Adrenal gland (tissue), 12 donors: Measurements from ENCODE around the gene CRHR1. TPM values are rescaled to one million over a fixed set of nuclear protein-coding genes. Genes with fewer than 3 reads are reported as not detected.

ENCODE experiments used
- DNase-seq, 7 donors: peaks; one replicate each; pipeline ENCODE4 v3.0.0-alpha.2; 2019 to 2020
- H3K27ac ChIP-seq, 5 donors: fragments of 200-600 bp; sonication (generic) in 4 of 5; 1 replicate in 3 of 5; 2 replicates in 2 of 5; pipeline versions ENCODE4 v1.5.1 to v1.8.0; 2016 to 2020; ENCODE audit warnings: mild to moderate bottlenecking in 1 of 5
- H3K27me3 ChIP-seq: fragments of 200-600 bp; 2 replicates; pipeline ENCODE4 v1.8.0; 2021
- H3K36me3 ChIP-seq, 2 donors: fragments of 200-600 bp; replicated peaks in 1 of 2; 1 replicate in 1 of 2; 2 replicates in 1 of 2; pipeline versions ENCODE4 v1.5.1 to v1.8.0; 2018 to 2022
- H3K4me1 ChIP-seq, 2 donors: fragments of 200-600 bp; replicated peaks in 1 of 2; 1 replicate in 1 of 2; 2 replicates in 1 of 2; pipeline versions ENCODE4 v1.5.1 to v1.8.0; 2018 to 2021
- H3K4me3 ChIP-seq, 4 donors: fragments of 200-600 bp; sonication (generic) in 3 of 4; one replicate each; pipeline ENCODE4 v1.5.1; 2016 to 2018
- H3K9me3 ChIP-seq, 3 donors: fragments of 200-600 bp; sonication (generic) in 1 of 3; replicated peaks in 1 of 3; 1 replicate in 2 of 3; 2 replicates in 1 of 3; pipeline versions ENCODE4 v1.5.1 to v1.8.0; 2016 to 2021
- CTCF ChIP-seq, 6 experiments: fragments of 450-650 bp in 4 of 6; fragments of 200-600 bp in 2 of 6; sonication (generic) in 1 of 6; IDR thresholded peaks; 1 replicate in 5 of 6; 2 replicates in 1 of 6; pipeline versions ENCODE4 v1.5.1 to v1.8.0; 2016 to 2021; ENCODE audit warnings: antibody characterized with exemption in 6 of 6, mild to moderate bottlenecking in 2 of 6, moderate library complexity in 1 of 6
- POLR2A ChIP-seq, 2 donors: fragments of 450-650 bp; IDR thresholded peaks; one replicate each; pipeline ENCODE4 v1.6.1; 2017; ENCODE audit warnings: antibody characterized with exemption in 2 of 2, mild to moderate bottlenecking in 2 of 2, moderate library complexity in 1 of 2
- WGBS, 4 donors: extraction: QIAGEN DNeasy Blood & Tissue Kit in 2 of 4; methylation state at CpG; one replicate each; pipeline versions ENCODE4 v1.1.5 to v1.1.7; 2013 to 2017; 5-methylcytosine and 5-hydroxymethylcytosine counted together
- intact Hi-C, 2 donors: fragments of 100-400 bp; cut with DNase I; formaldehyde crosslinking; loops; one replicate each; pipeline versions ENCODE4 v1.14.1 to v1.15.0; 2022 to 2023
- polyA plus RNA-seq, 3 donors: library from polyadenylated mRNA; stranded (reverse); fragments of 200-250 nt in 2 of 3; fragments of 350-450 nt in 1 of 3; fragmentation: Illumina TruSeq in 1 of 3; extraction: RNeasy Lipid Tissue Mini Kit (QIAGEN cat#74804) in 1 of 3; gene quantifications; one replicate each; pipeline ENCODE4 v1.2.3, GENCODE V29; 2013 to 2014
- total RNA-seq, 9 donors: library from RNA; depleted of rRNA in 4 of 9; stranded (reverse); fragments of >200 nt in 4 of 9; fragments of 120-200 nt in 1 of 9; fragmentation: NEBNext Ultra II Directional in 1 of 9; extraction: Animal tissue kit (Norgen Biotek cat#: 25700) in 1 of 9; gene quantifications; one replicate each; pipeline versions ENCODE4 v1.1.0 to v1.2.4, GENCODE V29; 2013 to 2023
- donor health status: healthy with polysubstance abuse.
- donor health status: Bipolar disorder and iron deficiency.
- donor health status: DM: yes; HTN: yes; CAD: no.
- donor health status: DM: no; HTN: no; CAD: no.
- donor health status: DM: no; HTN: no; CAD: no.
- donor health status: DM: yes; HTN: yes; CAD: no.

CRHR1 gene
- total and polyA plus RNA-seq, 12 donors = 0.27 TPM; not detected in 11

- no peak for TF ChIP-seq POLR2A (IDR thresholded peaks at IDR 0.05)
- TF ChIP-seq CTCF (IDR thresholded peaks at IDR 0.05) = no peak
- intact Hi-C loops = no loop called here
- no peaks in the 10 kb centered on the region for H3K4me1 ChIP-seq
- no peaks in the 10 kb centered on the region for H3K27me3 ChIP-seq
- H3K9me3 ChIP-seq = no peaks in the 10 kb centered on the region
- 90 to 96% (median 93%) methylated on average over 8 to 9 of the region's 9 CpGs for WGBS, 4 donors
- H3K4me3 ChIP-seq = no peak overlapping the region
- no peak for DNase-seq
- no peaks in the 10 kb centered on the region for H3K36me3 ChIP-seq
- H3K27ac ChIP-seq = no peak overlapping the region
Observed at GRCh38 chr17:45821147-45821546, 37.0 kb downstream of the CRHR1 start.

- Histone ChIP-seq H3K27ac (no peak overlapping the region), H3K36me3 (no peaks in the 10 kb centered on the region), H3K9me3 (no peaks in the 10 kb centered on the region), H3K4me1 (no peaks in the 10 kb centered on the region), H3K27me3 (no peaks in the 10 kb centered on the region), H3K4me3 (no peak overlapping the region)
- DNase-seq = no peak
- no peak for TF ChIP-seq POLR2A (IDR thresholded peaks at IDR 0.05)
- TF ChIP-seq CTCF (IDR thresholded peaks at IDR 0.05) = no peak
- intact Hi-C loops = no loop called here
- WGBS, 4 donors = 74 to 85% (median 79%) methylated on average over 5 to 10 of the region's 10 CpGs
Observed at GRCh38 chr17:45823598-45823997, 39.5 kb downstream of the CRHR1 start.

- Histone ChIP-seq H3K4me1 (no peaks in the 10 kb centered on the region), H3K36me3 (no peaks in the 10 kb centered on the region), H3K27ac (no peak overlapping the region), H3K9me3 (no peaks in the 10 kb centered on the region), H3K4me3 (no peak overlapping the region), H3K27me3 (no peaks in the 10 kb centered on the region)
- no peak for TF ChIP-seq POLR2A (IDR thresholded peaks at IDR 0.05)
- no peak for TF ChIP-seq CTCF (IDR thresholded peaks at IDR 0.05)
- 55 to 88% (median 78%) methylated on average over 1 to 7 of the region's 7 CpGs for WGBS, 4 donors
- no peak for DNase-seq
- intact Hi-C loops = no loop called here
Observed at GRCh38 chr17:45824475-45824874, 40.4 kb downstream of the CRHR1 start.

GRCh38 chr17:45824901-45825492, 40.9 kb downstream of the CRHR1 start:
- no peak for DNase-seq
- intact Hi-C loops = no loop called here
- TF ChIP-seq CTCF (IDR thresholded peaks at IDR 0.05) = no peak
- Histone ChIP-seq H3K36me3 (no peaks in the 10 kb centered on the region), H3K27ac (no peak overlapping the region), H3K9me3 (no peaks in the 10 kb centered on the region), H3K27me3 (no peaks in the 10 kb centered on the region), H3K4me1 (no peaks in the 10 kb centered on the region), H3K4me3 (no peak overlapping the region)
- 77 to 85% (median 81%) methylated on average over 7 to 13 of the region's 13 CpGs for WGBS, 4 donors
